Activated CD4-positive, alpha-beta T cell treated with anti-CD3 and anti-CD28 coated beads, Interleukin-2, Interleukin-4, amounts not matched to agents 100 ng/mL and 50 ng/mL, durations not matched to agents 16 hours and 8 hours (primary cell): ENCODE results near the gene WBP2.
"Not testable (repeated sequence)": the region's sequence is repeated elsewhere in the genome, so short reads cannot be mapped to it uniquely, and the experiment has no call there.

Experiments used
- DNase-seq: peaks from one replicate; pipeline ENCODE4 v3.0.0-alpha.2; 2020; ENCODE audit warnings: low spot score

WBP2 gene

GRCh38 chr17:75865404-75866188 lies 10.5 kb upstream of the WBP2 start:
- DNase-seq = not testable (repeated sequence)

GRCh38 chr17:75864887-75865286 lies 9.8 kb upstream of the WBP2 start:
- peak; percentile 39 for DNase-seq

GRCh38 chr17:75864448-75864871 lies 9.3 kb upstream of the WBP2 start:
- DNase-seq = peak; percentile 82

DNA sequence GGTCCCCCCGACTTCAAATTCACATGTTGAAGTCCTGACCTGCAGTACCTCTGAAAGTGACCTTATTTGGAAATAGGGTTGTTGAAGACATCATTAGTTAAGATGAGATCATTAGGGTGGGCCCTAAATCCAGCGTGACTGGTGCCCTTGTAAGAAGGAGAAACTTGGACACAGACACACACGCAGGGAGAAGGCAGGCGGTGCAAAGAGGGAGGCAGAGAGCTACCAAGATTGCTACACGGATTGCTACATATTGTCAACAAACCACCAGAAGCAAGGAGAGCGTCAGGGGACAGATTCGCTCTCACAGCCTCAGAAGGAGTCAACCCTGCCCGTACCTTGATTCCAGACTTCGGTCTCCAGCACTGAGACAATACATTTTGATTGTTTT lies 6.8 kb upstream of the WBP2 start:
- no peak for DNase-seq

- not testable (repeated sequence) for DNase-seq
These were observed 4.2 kb upstream of the WBP2 start for GRCh38 chr17:75859358-75859757.

DNA sequence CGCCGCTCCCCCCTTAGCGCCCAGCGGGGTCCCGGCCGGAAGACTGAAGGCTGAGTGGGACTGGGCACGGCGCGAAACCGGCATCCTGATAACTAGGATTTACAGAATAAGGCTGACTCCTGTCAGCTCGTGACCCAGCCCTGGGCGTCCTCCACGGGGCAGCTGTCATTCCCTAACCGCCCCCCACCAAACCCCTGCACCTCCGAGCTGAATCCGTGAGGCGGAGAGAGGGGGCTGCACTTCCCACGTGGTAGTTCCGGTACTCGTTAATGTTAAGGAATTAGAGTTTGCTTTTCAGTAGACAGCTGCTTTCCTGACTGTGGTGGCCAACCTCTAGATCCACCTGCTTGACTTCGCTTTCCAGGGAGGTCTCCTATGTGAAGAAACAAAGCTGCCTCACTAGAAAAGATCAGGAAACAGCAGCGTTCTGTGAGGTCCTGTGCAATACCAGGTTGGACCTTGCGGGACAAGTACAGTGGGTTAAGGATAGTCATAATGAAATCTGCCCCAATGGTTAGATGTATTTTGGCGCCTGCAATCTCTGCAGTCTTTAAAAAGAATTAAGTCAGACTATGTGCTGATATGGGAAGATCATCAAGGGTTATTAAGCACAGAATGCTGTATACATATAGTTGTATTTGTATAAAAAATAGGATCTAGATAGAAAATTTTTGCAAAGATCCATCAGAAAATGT lies 1.1 kb upstream of the WBP2 start:
- DNase-seq = peak; percentile 41

DNA sequence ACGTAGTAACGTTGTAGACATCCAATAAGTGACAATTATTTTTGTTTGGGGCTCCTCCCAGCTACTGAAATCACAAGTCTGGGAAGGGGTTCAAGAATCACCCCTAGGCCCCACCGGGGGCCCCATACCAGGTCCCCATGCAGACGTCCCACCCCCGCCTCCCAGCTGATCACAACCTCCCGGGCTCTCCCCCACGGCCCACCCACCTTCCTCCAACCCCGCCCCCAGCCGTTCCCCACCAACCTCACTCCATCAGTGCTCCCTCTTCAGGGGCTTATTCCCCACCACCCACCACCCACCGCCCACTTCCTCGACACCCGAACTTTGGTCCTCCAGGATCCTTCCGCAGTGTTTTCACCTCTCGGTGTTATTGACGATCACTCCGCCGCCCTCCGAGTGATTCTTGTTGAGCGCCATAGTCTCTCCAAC lies 240 bp downstream of the WBP2 start:
- no peak for DNase-seq

DNA sequence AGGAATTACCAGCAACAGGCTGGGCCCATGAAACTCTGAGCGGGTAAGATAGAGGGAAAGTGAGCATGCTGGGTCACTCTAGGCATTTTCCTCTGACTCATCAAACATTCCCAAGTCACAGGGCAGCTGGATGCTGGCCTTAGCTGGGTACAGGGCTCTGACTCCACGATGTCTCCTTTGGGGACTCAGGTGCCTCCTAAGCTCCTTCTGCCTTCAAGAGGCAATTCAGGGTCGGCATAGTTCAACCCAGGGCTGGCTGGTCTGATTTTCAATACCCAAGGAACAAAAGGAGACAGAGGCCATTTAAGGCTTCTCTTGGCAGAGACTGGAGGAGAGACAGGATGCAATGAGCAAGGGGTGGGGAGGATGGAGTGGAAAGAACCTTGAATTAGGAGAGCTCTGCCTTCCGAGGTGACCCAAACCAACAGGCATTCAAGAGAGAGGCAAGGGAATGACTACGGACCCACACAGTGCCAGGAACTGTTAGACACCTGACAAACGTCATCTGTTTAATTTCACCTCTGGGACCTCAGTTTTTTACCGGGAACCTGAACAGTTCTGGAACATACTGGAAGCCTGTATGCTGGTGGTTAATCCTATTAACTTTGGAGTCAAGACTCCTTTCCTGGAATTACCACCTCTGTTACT lies 910 bp downstream of the WBP2 start:
- DNase-seq = no peak

GRCh38 chr17:75853433-75853832 lies 1.7 kb downstream of the WBP2 start:
- DNase-seq = no peak

DNA sequence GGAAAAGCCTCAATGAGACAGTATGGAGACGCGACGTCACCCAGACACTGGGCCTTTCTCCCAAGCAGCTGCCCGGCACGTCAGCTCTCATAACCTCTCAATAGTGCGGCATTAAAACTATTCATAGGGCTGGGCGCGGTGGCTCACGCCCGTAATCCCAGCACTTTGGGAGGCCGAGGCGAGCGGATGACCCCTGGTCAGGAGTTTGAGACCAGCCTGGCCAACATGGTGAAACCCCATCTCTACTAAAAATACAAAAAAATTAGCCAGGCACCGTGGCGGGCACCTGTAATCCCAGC lies 3.5 kb downstream of the WBP2 start:
- not testable (repeated sequence) for DNase-seq

- no peak for DNase-seq
These were observed 4.0 kb downstream of the WBP2 start for GRCh38 chr17:75850928-75851692.

DNA sequence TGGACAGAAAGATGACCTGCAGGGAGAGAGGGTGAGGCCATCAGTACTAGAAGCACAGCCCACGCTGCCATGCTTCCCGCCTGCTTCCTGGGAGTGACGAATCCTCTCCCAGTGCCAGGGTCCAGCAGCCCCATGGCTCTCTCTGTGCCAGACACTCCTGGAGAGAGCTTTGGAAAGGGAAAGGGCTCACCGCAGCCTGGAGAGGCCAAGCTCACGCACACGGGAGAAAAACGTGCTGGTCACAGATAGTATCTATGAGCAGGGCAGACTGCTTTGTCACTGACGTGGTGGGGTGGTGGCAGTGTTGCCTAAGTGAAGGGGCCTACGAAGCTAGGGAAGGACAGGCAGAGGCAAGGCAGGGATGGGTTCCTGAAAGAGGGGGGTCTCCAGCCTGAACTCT lies 5.4 kb downstream of the WBP2 start:
- DNase-seq = no peak

GRCh38 chr17:75849279-75849646 lies 5.9 kb downstream of the WBP2 start:
- DNase-seq = no peak

DNA sequence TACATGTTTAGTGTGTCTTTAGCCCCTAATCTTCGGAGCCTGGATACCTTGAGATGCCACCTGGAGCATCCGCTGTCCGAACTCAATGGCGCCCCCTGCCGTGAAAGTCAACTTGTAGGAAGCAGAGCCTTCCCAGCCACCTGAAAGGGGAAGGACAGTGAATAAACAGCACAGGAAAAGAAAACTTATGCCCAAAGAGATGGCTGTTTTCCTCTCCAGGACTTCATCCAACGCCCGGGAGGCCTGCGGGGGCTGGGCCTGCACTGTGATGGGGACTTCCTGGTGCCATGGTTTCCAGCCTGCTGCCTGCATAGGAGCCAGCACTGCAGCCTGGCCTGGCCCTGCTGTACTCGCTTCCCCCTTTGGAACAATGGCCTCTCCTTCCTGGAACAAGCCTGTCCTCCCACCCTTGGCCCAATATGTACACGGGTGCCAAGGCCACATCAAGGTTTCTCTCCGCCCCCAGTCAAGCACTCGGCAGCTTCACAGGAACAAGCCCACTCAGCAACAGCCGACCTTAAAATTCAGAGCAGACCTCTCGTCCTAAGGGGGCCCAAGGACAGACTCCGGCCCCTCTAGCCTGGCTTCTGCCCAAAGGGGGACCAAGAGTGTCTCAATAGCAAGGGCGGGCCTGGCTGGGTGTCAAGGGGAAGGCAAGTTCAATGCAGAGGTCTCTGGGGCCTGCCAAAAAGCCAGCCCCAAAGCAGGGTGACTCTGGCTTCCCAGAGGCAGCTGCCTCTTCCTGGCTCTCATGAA lies 6.4 kb downstream of the WBP2 start:
- peak; percentile 82 for DNase-seq

- DNase-seq = no peak
These were observed 7.3 kb downstream of the WBP2 start for GRCh38 chr17:75847614-75848522.

DNA sequence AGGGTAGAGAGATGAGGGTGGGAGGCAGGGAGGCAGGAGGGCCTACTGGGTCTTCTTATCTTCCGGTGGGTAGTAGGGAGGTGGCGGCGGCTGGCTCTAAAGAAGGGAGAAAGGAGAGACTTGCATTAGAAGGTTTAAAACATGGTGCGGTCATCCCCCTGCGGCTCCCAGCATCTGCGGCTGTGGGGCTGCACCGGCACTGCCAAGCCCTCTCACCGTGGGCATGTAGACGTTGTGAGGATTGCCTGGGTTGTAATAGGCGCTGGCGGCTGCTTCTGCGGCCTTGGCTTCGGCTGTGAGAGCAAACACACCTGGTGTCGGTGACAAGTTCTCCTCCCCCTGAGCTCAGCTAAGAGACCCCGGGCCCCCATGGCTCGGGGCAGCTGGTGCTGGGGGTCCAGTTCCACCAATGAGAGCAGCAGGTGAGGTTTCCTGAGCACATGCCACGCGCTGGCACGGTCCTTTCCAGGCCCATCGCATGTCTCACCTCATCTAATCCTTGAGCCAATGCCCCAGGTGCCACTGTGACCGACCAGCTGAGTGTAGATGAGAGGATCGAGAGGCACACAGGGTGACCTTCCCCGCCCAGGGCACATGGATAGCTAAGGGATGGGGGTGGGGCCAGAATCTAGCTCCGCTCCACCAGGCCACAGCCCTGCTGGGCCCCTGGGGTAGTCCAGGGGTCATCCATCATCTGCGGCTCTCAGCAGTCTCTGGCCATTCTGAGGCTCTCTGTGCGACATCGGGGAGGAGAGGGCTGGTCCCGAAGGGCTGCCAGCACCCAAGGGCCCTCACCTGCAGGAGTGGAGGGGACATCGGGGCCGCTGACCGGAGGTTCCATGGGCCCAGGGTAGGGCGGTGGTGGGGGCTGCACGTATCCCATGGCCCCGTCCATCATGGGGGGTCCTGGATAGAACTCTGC lies 8.2 kb downstream of the WBP2 start:
- no peak for DNase-seq

- DNase-seq = no peak
These were observed 9.0 kb downstream of the WBP2 start for GRCh38 chr17:75845933-75846691.

- peak; percentile 74 for DNase-seq
These were observed 9.9 kb downstream of the WBP2 start for GRCh38 chr17:75845058-75845711.
